T-cell (primary cell): Measurements from ENCODE around the gene LHX6. TPM values are rescaled to one million over a fixed set of nuclear protein-coding genes. Genes with fewer than 3 reads are reported as not detected.

Experiments used
- ATAC-seq, 4 experiments: fragments of 200-7000 bp in 3 of 4; fragments of 150-1000 bp in 1 of 4; cut with Tn5 transposase; replicated peaks in 1 of 4; 1 replicate in 3 of 4; 2 replicates in 1 of 4; pipeline ENCODE4 v1.10.0; 2021; ENCODE audit warnings: moderate library complexity in 3 of 4, mild to moderate bottlenecking in 2 of 4, moderate number of reproducible peaks in 1 of 4
- CTCF ChIA-PET, 2 donors: fragments of 300-600 bp; sonication (Branson Sonifier 250); formaldehyde crosslinking; loops; one replicate each; lab custom pipeline; 2022; ENCODE audit warnings: antibody characterized with exemption in 2 of 2; lab: Charles Lee
- POLR2A ChIA-PET, 2 donors: fragments of 300-600 bp; sonication (Branson Sonifier 250); formaldehyde crosslinking; loops; one replicate each; lab custom pipeline; 2022; ENCODE audit warnings: antibody characterized with exemption in 2 of 2; lab: Charles Lee
- DNase-seq, 35 experiments: peaks; one replicate each; pipeline versions ENCODE4 v3.0.0 to v3.0.0-alpha.2; 2013 to 2023
- H3K27ac ChIP-seq: one replicate; pipeline ENCODE4 v1.5.1; 2013; ENCODE audit warnings: low read length
- H3K27me3 ChIP-seq, 2 experiments: replicated peaks in 1 of 2; 1 replicate in 1 of 2; 2 replicates in 1 of 2; pipeline versions ENCODE4 v1.6.1 to v1.7.0; 2013; ENCODE audit warnings: low read length in 1 of 2, mixed read lengths in 1 of 2; ENCODE audit not compliant: control insufficient read depth in 2 of 2, insufficient read depth in 2 of 2; ENCODE audit errors: extremely low read depth in 1 of 2
- H3K36me3 ChIP-seq, 2 donors: 1 replicate in 1 of 2; 2 replicates in 1 of 2; pipeline versions ENCODE4 v1.6.1 to v1.7.0; 2013; ENCODE audit warnings: low read length in 1 of 2; ENCODE audit not compliant: control insufficient read depth in 2 of 2, insufficient read depth in 1 of 2; ENCODE audit errors: extremely low read depth in 1 of 2
- H3K4me1 ChIP-seq, 2 experiments: 1 replicate in 1 of 2; 2 replicates in 1 of 2; pipeline versions ENCODE4 v1.6.1 to v1.7.0; 2013; ENCODE audit warnings: low read length in 2 of 2, mixed read lengths in 1 of 2; ENCODE audit not compliant: insufficient read depth in 2 of 2, control insufficient read depth in 1 of 2; ENCODE audit errors: extremely low read depth in 1 of 2
- H3K4me3 ChIP-seq, 2 donors: 1 replicate in 1 of 2; 2 replicates in 1 of 2; pipeline versions ENCODE4 v1.5.1 to v1.7.0; 2013; ENCODE audit warnings: mild to moderate bottlenecking in 2 of 2, low read length in 1 of 2, moderate library complexity in 1 of 2; ENCODE audit not compliant: control insufficient read depth in 1 of 2; ENCODE audit errors: extremely low read depth in 1 of 2
- H3K9me3 ChIP-seq: 2 replicates; pipeline ENCODE4 v1.7.0; 2013
- H3K27ac Mint-ChIP-seq, 2 donors: one replicate each; pipeline ENCODE4 v1.8.0; 2020 to 2021; ENCODE audit warnings: mild to moderate bottlenecking in 2 of 2, mixed read lengths in 2 of 2
- H3K27me3 Mint-ChIP-seq, 2 donors: one replicate each; pipeline ENCODE4 v1.8.0; 2021 to 2022; ENCODE audit warnings: mixed read lengths in 2 of 2
- H3K36me3 Mint-ChIP-seq: one replicate; pipeline ENCODE4 v1.8.0; 2021; ENCODE audit warnings: mixed read lengths
- H3K4me1 Mint-ChIP-seq, 3 donors: one replicate each; pipeline ENCODE4 v1.8.0; 2020 to 2022; ENCODE audit warnings: mixed read lengths in 3 of 3, mild to moderate bottlenecking in 1 of 3
- H3K4me3 Mint-ChIP-seq, 3 donors: one replicate each; pipeline ENCODE4 v1.8.0; 2020 to 2022; ENCODE audit warnings: mild to moderate bottlenecking in 3 of 3, mixed read lengths in 3 of 3, moderate library complexity in 3 of 3
- H3K9me3 Mint-ChIP-seq, 3 donors: one replicate each; pipeline ENCODE4 v1.8.0; 2020 to 2022; ENCODE audit warnings: mixed read lengths in 3 of 3
- WGBS: methylation state at CpG from one replicate; pipeline ENCODE4 v1.1.5; 2013; ENCODE audit warnings: missing lambda C conversion rate; ENCODE audit not compliant: insufficient coverage; 5-methylcytosine and 5-hydroxymethylcytosine counted together
- total RNA-seq, 35 experiments: library from RNA in 6 of 35; stranded (reverse) in 6 of 35; fragments of 120-200 nt in 1 of 35; gene quantifications; one replicate each; pipeline versions ENCODE4 v1.2.1 to v1.2.4 and lab custom pipeline; 2013 to 2026

Gene LHX6
- total RNA-seq, 5 donors from 2014 or later (not counting 1 experiment from before 2014, with no cell fraction given), result not detected

DNA sequence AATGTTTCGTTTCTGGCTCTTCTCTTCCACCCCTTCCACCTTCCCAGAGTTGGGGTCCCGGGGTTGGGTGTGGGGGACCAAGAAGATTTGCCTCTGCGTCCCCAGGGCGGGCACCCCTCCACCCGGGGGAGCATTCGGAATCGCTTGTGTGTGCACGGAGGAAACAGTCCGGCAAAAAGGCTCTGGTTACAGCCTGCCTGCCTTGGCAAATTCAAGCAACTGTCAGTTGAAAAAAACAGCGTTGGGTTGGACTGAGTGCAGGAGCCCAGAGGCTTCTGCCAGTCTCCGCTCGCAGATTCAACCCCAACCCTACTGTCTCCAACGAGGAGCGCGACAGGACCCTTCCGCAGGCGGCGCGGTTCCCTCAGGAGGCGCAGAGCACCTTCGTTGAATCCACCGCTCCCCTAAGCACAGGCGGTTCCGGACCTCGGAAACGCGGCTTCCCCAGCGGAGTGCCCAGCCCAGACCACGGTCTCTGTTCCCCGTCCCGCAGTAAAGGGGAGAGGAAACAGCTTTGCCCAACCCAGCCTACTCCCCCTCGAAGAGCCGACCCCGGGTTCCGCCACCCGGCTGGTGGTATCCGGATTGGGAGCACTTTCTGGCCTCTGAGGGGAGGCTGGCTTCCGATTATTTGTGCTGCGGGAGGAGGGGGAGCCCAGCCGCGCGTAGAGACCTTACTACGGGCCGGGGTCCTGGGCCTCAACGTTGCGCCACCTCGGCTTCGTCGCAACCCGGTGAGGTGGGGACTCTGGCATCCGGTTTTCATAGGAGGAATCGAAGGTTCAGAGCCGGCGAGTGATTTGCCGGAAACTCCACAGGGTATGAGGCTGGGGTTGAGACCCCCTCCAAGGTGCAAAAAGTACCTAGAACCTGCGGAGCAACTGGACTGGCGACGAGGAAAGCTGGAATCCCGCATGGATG, 9.6 kb downstream of the LHX6 start:
- peaks cover 28 to 42% (median 39%) of the 10 kb centered on the region in 3 donors for H3K4me1 Mint-ChIP-seq
- peak overlapping the region; percentile 3 to 71 (median 51) for H3K4me3 Mint-ChIP-seq
- Histone ChIP-seq H3K9me3 (no peaks in the 10 kb centered on the region), H3K4me1 (peaks cover 0 to 28% of the 10 kb centered on the region in 2 experiments), H3K27ac (no peak overlapping the region), H3K27me3 (peaks cover 3 to 84% of the 10 kb centered on the region in 2 experiments), H3K4me3 (peak overlapping the region in 1 of 2 donors; percentile 46), H3K36me3 (no peaks in the 10 kb centered on the region)
- under 1% methylated on average over 47 of the region's 59 CpGs for WGBS
- ATAC-seq (peak in 3 of 4 experiments; percentile 10 to 40 (median 37)), DNase-seq (no peak)
- H3K36me3 Mint-ChIP-seq, result no peaks in the 10 kb centered on the region
- CTCF ChIA-PET, result no interaction called here
- POLR2A ChIA-PET, result no interaction called here
- peak overlapping the region in 1 of 2 donors; percentile 23 for H3K27ac Mint-ChIP-seq
- no peaks in the 10 kb centered on the region for H3K9me3 Mint-ChIP-seq
- H3K27me3 Mint-ChIP-seq, result peaks cover 82 to 94% of the 10 kb centered on the region in 2 donors

DNA sequence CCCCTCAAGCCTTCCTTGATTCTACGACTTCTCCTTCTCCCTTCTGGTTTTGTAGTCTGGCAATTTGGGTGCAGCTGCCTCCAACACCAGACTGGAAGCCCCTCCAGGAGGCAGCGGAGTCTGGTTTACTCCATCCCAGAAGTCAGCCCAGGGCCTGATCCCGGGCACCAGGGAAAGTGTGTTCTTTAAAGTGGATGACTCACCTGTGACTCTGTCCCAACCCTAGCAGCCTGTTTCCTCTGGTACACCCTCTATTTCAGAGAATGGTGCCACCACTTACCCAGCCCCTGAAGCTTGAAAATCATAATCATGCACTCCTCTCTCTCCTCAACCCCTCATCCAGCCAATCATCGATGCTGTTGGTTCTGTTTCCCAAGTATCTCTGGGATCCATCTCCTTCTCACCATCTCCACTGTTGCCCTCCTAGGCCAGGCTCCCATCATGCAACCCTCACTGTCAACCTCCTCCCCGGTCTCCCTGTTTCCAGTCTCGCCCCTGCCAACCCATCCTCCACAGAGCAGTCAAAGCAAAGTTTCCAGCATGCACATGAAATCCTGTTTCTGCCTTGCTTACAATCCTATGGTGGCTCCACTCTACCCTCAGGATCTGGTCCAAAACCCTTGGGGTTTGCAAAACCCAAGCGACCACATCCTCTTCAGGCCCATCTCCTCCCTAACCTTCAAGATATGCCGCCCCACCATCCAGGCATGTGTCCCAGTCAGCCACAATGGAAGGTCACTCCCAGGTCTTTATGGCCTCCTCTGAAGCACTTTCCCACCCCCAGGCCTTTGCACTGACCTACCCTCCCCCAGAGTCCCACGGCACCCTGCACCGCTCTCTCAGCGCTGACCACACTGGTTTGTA, 10.5 kb downstream of the LHX6 start:
- no peaks in the 10 kb centered on the region for H3K9me3 Mint-ChIP-seq
- no peak for ATAC-seq
- no peak overlapping the region for H3K4me3 ChIP-seq

DNA sequence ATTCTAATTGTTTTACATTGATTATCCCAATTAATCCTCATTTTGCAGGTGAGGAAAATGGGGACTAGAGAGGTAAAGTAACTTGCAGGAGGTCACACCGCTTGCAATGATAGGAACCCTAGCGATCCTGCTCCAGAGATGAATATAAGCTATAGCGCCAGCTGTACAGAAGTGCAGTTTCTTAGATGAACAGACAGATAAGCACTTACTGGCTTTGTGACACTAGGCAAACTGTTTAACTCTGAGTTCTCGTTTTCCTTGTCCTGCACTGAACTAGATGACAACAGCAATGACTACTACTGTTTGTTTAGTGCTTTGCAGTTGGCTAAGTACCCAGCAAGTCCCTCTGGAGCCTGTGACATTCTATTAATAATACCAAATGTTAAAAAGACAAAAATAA, 11.1 kb downstream of the LHX6 start:
- peaks cover 3 to 39% of the 10 kb centered on the region in 2 experiments for H3K4me1 ChIP-seq
- 14% methylated on average over 4 of the region's 4 CpGs for WGBS

More for the DNA sequence above, 10.5 kb downstream of the LHX6 start:
- H3K4me1 ChIP-seq, result peaks cover under 1 to 35% of the 10 kb centered on the region in 2 experiments
- Mint-ChIP-seq H3K27me3 (peaks cover 76 to 89% of the 10 kb centered on the region in 2 donors), H3K36me3 (no peaks in the 10 kb centered on the region), H3K4me3 (peak overlapping the region; percentile 3 to 71 (median 51)), H3K4me1 (peaks cover 30 to 45% (median 38%) of the 10 kb centered on the region in 3 donors), H3K27ac (no peak overlapping the region)
- no peak overlapping the region for H3K27ac ChIP-seq
- DNase-seq, result no peak
- peaks cover 3 to 84% of the 10 kb centered on the region in 2 experiments for H3K27me3 ChIP-seq
- ChIA-PET CTCF (no interaction called here), POLR2A (no interaction called here)
- 38% methylated on average over 7 of the region's 11 CpGs for whole genome bisulfite sequencing
- H3K9me3 ChIP-seq, result no peaks in the 10 kb centered on the region
- H3K36me3 ChIP-seq, result no peaks in the 10 kb centered on the region

DNA sequence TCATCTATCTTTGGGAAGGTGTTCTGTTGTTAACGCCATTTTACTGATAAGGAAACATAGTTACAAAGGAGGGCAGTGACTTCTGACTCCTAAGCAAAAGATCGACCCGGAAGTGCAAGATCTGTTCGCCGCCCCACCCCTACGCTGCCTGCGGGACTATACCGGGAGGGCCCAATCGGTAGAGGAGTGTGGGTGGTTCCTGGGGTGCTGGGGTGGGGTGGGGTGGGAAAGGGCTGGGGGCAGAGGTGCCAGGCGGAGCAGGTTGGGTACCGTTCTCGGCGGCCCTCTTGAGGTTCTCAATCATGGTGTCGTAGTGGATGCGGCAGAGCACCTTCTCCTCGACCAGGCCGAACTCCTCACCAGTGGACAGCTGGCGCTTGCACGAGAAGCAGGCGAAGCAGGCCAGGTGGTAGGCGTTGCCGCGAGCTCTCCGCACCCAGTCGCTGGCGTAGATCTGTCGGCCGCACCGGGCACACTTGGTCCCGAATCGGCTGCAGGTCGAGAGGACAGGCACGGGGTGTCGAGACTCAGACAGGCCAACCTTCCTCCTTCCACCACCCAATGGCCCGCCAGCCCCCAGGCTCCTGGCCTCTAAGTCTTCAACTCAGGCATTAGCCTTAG, 11.8 kb downstream of the LHX6 start:
- peaks cover 3 to 39% of the 10 kb centered on the region in 2 experiments for H3K4me1 ChIP-seq
- Mint-ChIP-seq H3K27ac (no peak overlapping the region), H3K9me3 (no peaks in the 10 kb centered on the region), H3K4me3 (no peak overlapping the region), H3K36me3 (no peaks in the 10 kb centered on the region), H3K27me3 (peaks cover 76 to 89% of the 10 kb centered on the region in 2 donors), H3K4me1 (peaks cover 36 to 43% (median 41%) of the 10 kb centered on the region in 3 donors)
- H3K27ac ChIP-seq, result no peak overlapping the region
- H3K36me3 ChIP-seq, result no peaks in the 10 kb centered on the region
- ATAC-seq (no peak), DNase-seq (no peak)
- ChIA-PET POLR2A (no interaction called here), CTCF (no interaction called here)
- no peaks in the 10 kb centered on the region for H3K9me3 ChIP-seq
- H3K4me3 ChIP-seq, result no peak overlapping the region
- 95% methylated on average over 23 of the region's 35 CpGs for WGBS
- peaks cover 2 to 83% of the 10 kb centered on the region in 2 experiments for H3K27me3 ChIP-seq

More for the DNA sequence above, 11.1 kb downstream of the LHX6 start:
- no peak for ATAC-seq
- ChIA-PET POLR2A (no interaction called here), CTCF (no interaction called here)
- H3K27ac Mint-ChIP-seq, result no peak overlapping the region
- H3K4me1 Mint-ChIP-seq, result peaks cover 36 to 45% (median 39%) of the 10 kb centered on the region in 3 donors
- Histone ChIP-seq H3K27ac (no peak overlapping the region), H3K27me3 (peaks cover 3 to 84% of the 10 kb centered on the region in 2 experiments), H3K36me3 (no peaks in the 10 kb centered on the region), H3K9me3 (no peaks in the 10 kb centered on the region), H3K4me3 (no peak overlapping the region)
- no peaks in the 10 kb centered on the region for H3K9me3 Mint-ChIP-seq
- DNase-seq, result no peak
- peak overlapping the region in 1 of 3 donors; percentile 71 for H3K4me3 Mint-ChIP-seq
- H3K36me3 Mint-ChIP-seq, result no peaks in the 10 kb centered on the region
- peaks cover 76 to 89% of the 10 kb centered on the region in 2 donors for H3K27me3 Mint-ChIP-seq

DNA sequence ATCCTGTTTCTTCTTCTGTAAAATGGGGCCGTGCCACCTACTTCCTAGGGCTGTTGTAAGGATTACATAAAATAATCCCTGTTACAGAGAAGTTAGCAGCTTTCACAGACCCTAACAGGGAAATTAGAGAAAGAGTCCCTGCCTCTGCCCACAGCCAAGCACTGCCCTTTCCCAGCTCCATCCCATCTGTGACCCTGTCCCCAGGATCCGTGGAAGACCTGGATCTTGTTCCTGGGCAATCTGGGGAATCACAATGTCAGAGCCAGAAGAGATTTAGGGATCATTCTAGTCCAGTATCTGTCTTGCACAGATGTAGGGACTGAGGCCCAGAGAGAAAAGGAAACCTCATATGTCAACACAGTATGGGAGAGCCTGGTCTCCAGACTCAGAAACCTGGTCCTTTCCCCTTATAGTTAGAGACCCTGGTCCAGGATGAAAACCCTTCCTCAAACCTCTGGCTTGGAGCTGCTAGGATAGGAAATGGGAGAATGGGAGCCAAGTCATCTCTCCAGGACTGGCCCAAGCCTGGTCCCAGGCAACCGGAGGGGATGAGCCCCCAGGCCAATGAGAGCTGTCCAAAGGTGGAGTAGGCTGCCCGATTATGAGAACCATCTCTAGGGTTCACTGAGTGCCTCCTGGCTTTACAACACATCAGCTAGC, 12.5 kb downstream of the LHX6 start:
- H3K9me3 ChIP-seq, result no peaks in the 10 kb centered on the region
- H3K4me1 Mint-ChIP-seq, result peaks cover 36 to 43% (median 41%) of the 10 kb centered on the region in 3 donors
- H3K27ac Mint-ChIP-seq, result no peak overlapping the region
- H3K27me3 Mint-ChIP-seq, result peaks cover 76 to 89% of the 10 kb centered on the region in 2 donors
- peaks cover 0 to 83% of the 10 kb centered on the region in 2 experiments for H3K27me3 ChIP-seq
- no peak overlapping the region for H3K27ac ChIP-seq
- ChIA-PET CTCF (interaction anchor here in 1 of 2 donors (0.6 kb wide), 1 partner anchor 69 kb away, joined by 4 read pairs; no protein-coding TSS in a partner anchor), POLR2A (no interaction called here)
- DNase-seq, result no peak
- no peak overlapping the region for H3K4me3 ChIP-seq
- 71% methylated on average over 1 of the region's 4 CpGs for WGBS
- no peak overlapping the region for H3K4me3 Mint-ChIP-seq
- no peak for ATAC-seq
- H3K9me3 Mint-ChIP-seq, result no peaks in the 10 kb centered on the region
- peaks cover 3 to 37% of the 10 kb centered on the region in 2 experiments for H3K4me1 ChIP-seq
- no peaks in the 10 kb centered on the region for H3K36me3 Mint-ChIP-seq
- H3K36me3 ChIP-seq, result no peaks in the 10 kb centered on the region
